Trophoblast cell (in vitro differentiated cells and primary cell): ENCODE data around the gene LCN15.

Experiments used
- DNase-seq, 2 donors: peaks; one replicate each; pipeline ENCODE4 v3.0.0-alpha.2; 2016
- H2AFZ ChIP-seq: 2 replicates; pipeline ENCODE4 v1.6.1; 2013; ENCODE audit warnings: low read length, moderate library complexity, mild to moderate bottlenecking; ENCODE audit not compliant: insufficient read depth, poor library complexity
- H2AK5ac ChIP-seq: 2 replicates; pipeline ENCODE4 v1.6.1; 2013; ENCODE audit warnings: mild to moderate bottlenecking, low read length
- H2BK120ac ChIP-seq: 2 replicates; pipeline ENCODE4 v1.6.1; 2013; ENCODE audit warnings: low read length, mild to moderate bottlenecking, moderate library complexity; ENCODE audit not compliant: insufficient read depth, poor library complexity
- H2BK12ac ChIP-seq: 2 replicates; pipeline ENCODE4 v1.6.1; 2013; ENCODE audit warnings: mild to moderate bottlenecking, low read length, moderate library complexity
- H2BK5ac ChIP-seq: 2 replicates; pipeline ENCODE4 v1.6.1; 2013; ENCODE audit warnings: low read length, low read depth, moderate library complexity, mild to moderate bottlenecking; ENCODE audit not compliant: poor library complexity
- H3K14ac ChIP-seq: 2 replicates; pipeline ENCODE4 v1.6.1; 2013; ENCODE audit warnings: mild to moderate bottlenecking, low read length
- H3K18ac ChIP-seq: 2 replicates; pipeline ENCODE4 v1.6.1; 2013; ENCODE audit warnings: mild to moderate bottlenecking, low read length
- H3K23ac ChIP-seq: 2 replicates; pipeline ENCODE4 v1.6.1; 2013; ENCODE audit warnings: low read length
- H3K27ac ChIP-seq: 2 replicates; pipeline ENCODE4 v1.5.1; 2013; ENCODE audit warnings: low read depth, mild to moderate bottlenecking, inconsistent platforms, low read length, moderate library complexity
- H3K27me3 ChIP-seq: 2 replicates; pipeline ENCODE4 v1.6.1; 2013; ENCODE audit warnings: inconsistent platforms, mild to moderate bottlenecking, low read length, moderate library complexity; ENCODE audit not compliant: insufficient read depth
- H3K36me3 ChIP-seq, 2 experiments: 1 replicate in 1 of 2; 2 replicates in 1 of 2; pipeline ENCODE4 v1.6.1; 2013; ENCODE audit warnings: low read length in 2 of 2, mild to moderate bottlenecking in 2 of 2, moderate library complexity in 1 of 2; ENCODE audit not compliant: insufficient read depth in 2 of 2, control insufficient read depth in 1 of 2
- H3K4ac ChIP-seq: 2 replicates; pipeline ENCODE4 v1.6.1; 2013; ENCODE audit warnings: low read depth, mild to moderate bottlenecking, low read length, moderate library complexity
- H3K4me1 ChIP-seq, 2 experiments: 1 replicate in 1 of 2; 2 replicates in 1 of 2; pipeline ENCODE4 v1.6.1; 2013; ENCODE audit warnings: low read length in 2 of 2, mild to moderate bottlenecking in 2 of 2, moderate library complexity in 1 of 2; ENCODE audit not compliant: insufficient read depth in 2 of 2, control insufficient read depth in 1 of 2
- H3K4me2 ChIP-seq: 2 replicates; pipeline ENCODE4 v1.6.1; 2013; ENCODE audit warnings: inconsistent platforms, mild to moderate bottlenecking, low read length, moderate library complexity
- H3K4me3 ChIP-seq: 2 replicates; pipeline ENCODE4 v1.5.1; 2013; ENCODE audit warnings: mild to moderate bottlenecking, low read depth, low read length, inconsistent platforms
- H3K79me1 ChIP-seq: one replicate; pipeline ENCODE4 v1.6.1; 2013; ENCODE audit warnings: low read length
- H3K79me2 ChIP-seq: 2 replicates; pipeline ENCODE4 v1.6.1; 2013; ENCODE audit warnings: low read length, mild to moderate bottlenecking; ENCODE audit not compliant: control insufficient read depth, insufficient read depth, poor library complexity
- H3K9ac ChIP-seq: 2 replicates; pipeline ENCODE4 v1.6.1; 2013; ENCODE audit warnings: mild to moderate bottlenecking, low read length
- H3K9me3 ChIP-seq: 2 replicates; pipeline ENCODE4 v1.6.1; 2013; ENCODE audit warnings: low read depth, mild to moderate bottlenecking, control low read depth, inconsistent platforms, low read length; ENCODE audit not compliant: insufficient read depth
- H4K12ac ChIP-seq: 2 replicates; pipeline ENCODE4 v1.6.1; 2013; ENCODE audit warnings: low read depth, mild to moderate bottlenecking, low read length, moderate library complexity
- H4K8ac ChIP-seq: 2 replicates; pipeline ENCODE4 v1.6.1; 2013; ENCODE audit warnings: low read depth, mild to moderate bottlenecking, low read length, moderate library complexity
- H4K91ac ChIP-seq: one replicate; pipeline ENCODE4 v1.6.1; 2013; ENCODE audit warnings: low read depth, mild to moderate bottlenecking, low read length, moderate library complexity
- WGBS: extraction: QIAGEN DNeasy Blood & Tissue Kit; methylation state at CpG from one replicate; pipeline ENCODE4 v1.1.7; 2013; ENCODE audit warnings: missing lambda C conversion rate; ENCODE audit not compliant: insufficient read length, insufficient coverage; ENCODE audit errors: extremely low coverage; 5-methylcytosine and 5-hydroxymethylcytosine counted together

Gene LCN15

GRCh38 chr9:136728080-136728547, 36.2 kb downstream of the LCN15 start:
- Histone ChIP-seq H3K14ac (peak overlapping the region; percentile 94), H2AK5ac (peak overlapping the region; percentile 45), H4K8ac (peak overlapping the region; percentile 94), H3K4me2 (peak overlapping the region; percentile 93), H3K79me1 (peaks cover 19% of the 10 kb centered on the region), H2BK12ac (peak overlapping the region; percentile 11), H3K4me3 (peak overlapping the region; percentile 94), H3K4me1 (peaks cover 14 to 18% of the 10 kb centered on the region in 2 experiments), H2BK120ac (peak overlapping the region; percentile 87), H3K23ac (no peak overlapping the region), H3K9me3 (peaks cover 6% of the 10 kb centered on the region), H3K9ac (peak overlapping the region; percentile 94), H3K27me3 (no peaks in the 10 kb centered on the region), H3K4ac (peak overlapping the region; percentile 82), H4K91ac (peak overlapping the region; percentile 89), H3K36me3 (peaks cover 32 to 33% of the 10 kb centered on the region in 2 experiments), H3K27ac (no peak overlapping the region), H3K79me2 (peaks cover 12% of the 10 kb centered on the region), H4K12ac (peak overlapping the region; percentile 97), H3K18ac (peak overlapping the region; percentile 83), H2AFZ (peak overlapping the region; percentile 89), H2BK5ac (peak overlapping the region; percentile 55)
- WGBS, result no CpG with 5 or more reads among the region's 66 CpGs
- peak; percentile 54 to 80 for DNase-seq

DNA sequence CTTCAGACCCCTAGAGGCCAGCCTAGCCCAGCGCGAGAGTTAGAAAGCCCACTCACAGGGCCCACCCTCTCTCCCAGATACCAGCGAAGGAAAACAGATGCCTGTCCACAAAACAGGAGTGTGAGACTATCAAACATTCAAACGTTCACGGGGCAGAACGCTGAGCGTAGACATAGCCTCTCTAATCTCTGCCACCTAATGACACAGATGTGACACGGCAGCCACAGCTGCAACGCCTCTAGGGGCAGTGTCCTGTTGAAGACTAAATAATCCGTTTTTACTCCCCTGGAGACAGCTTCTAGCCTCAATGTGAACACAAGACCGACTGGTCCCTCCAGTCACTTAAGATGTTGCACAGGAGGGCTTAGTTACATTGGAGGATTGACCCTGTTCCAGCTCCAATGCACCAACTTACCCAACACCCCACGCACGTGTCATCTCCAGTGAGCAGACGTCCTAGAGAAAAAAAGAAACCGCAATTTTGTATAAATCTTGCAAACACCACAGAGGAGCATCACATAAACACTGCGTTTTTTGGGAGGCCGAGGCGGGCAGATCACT, 37.6 kb downstream of the LCN15 start:
- Histone ChIP-seq H2BK120ac (no peak overlapping the region), H3K4me3 (no peak overlapping the region), H3K4me2 (peak overlapping the region; percentile 93), H3K79me2 (peaks cover 12% of the 10 kb centered on the region), H3K79me1 (peaks cover 19% of the 10 kb centered on the region), H2AFZ (no peak overlapping the region), H2BK12ac (no peak overlapping the region), H4K12ac (no peak overlapping the region), H3K27ac (no peak overlapping the region), H4K8ac (no peak overlapping the region), H3K14ac (no peak overlapping the region), H2AK5ac (no peak overlapping the region), H3K23ac (no peak overlapping the region), H3K18ac (no peak overlapping the region), H3K9ac (no peak overlapping the region), H3K9me3 (peaks cover 3% of the 10 kb centered on the region), H3K4me1 (peaks cover 14 to 18% of the 10 kb centered on the region in 2 experiments), H4K91ac (no peak overlapping the region), H3K36me3 (peaks cover 46 to 47% of the 10 kb centered on the region in 2 experiments), H2BK5ac (no peak overlapping the region), H3K4ac (peak overlapping the region; percentile 4), H3K27me3 (no peaks in the 10 kb centered on the region)
- no CpG with 5 or more reads among the region's 18 CpGs for WGBS
- peak in 1 of 2 donors; percentile 55 for DNase-seq

- H3K27me3 ChIP-seq, result no peaks in the 10 kb centered on the region
- H2BK120ac ChIP-seq, result no peak overlapping the region
- peak overlapping the region; percentile 93 for H3K4me2 ChIP-seq
- peaks cover 14 to 18% of the 10 kb centered on the region in 2 experiments for H3K4me1 ChIP-seq
- peaks cover 19% of the 10 kb centered on the region for H3K79me1 ChIP-seq
- H2BK12ac ChIP-seq, result no peak overlapping the region
- no peak overlapping the region for H3K23ac ChIP-seq
- H3K79me2 ChIP-seq, result peaks cover 12% of the 10 kb centered on the region
- H4K91ac ChIP-seq, result no peak overlapping the region
- WGBS, result no CpG with 5 or more reads among the region's 16 CpGs
- no peak overlapping the region for H3K4me3 ChIP-seq
- H3K18ac ChIP-seq, result peak overlapping the region; percentile 23
- no peak overlapping the region for H2AFZ ChIP-seq
- peak overlapping the region; percentile 9 for H4K12ac ChIP-seq
- no peak overlapping the region for H2AK5ac ChIP-seq
- H3K4ac ChIP-seq, result peak overlapping the region; percentile 13
- H4K8ac ChIP-seq, result no peak overlapping the region
- H3K9me3 ChIP-seq, result peaks cover 3% of the 10 kb centered on the region
- H2BK5ac ChIP-seq, result peak overlapping the region; percentile 4
- peak overlapping the region; percentile 36 for H3K14ac ChIP-seq
- no peak overlapping the region for H3K9ac ChIP-seq
- DNase-seq, result no peak
- peaks cover 52 to 53% of the 10 kb centered on the region in 2 experiments for H3K36me3 ChIP-seq
- H3K27ac ChIP-seq, result peak overlapping the region; percentile 56
Measured at GRCh38 chr9:136726118-136726517, 38.2 kb downstream of the LCN15 start.

DNA sequence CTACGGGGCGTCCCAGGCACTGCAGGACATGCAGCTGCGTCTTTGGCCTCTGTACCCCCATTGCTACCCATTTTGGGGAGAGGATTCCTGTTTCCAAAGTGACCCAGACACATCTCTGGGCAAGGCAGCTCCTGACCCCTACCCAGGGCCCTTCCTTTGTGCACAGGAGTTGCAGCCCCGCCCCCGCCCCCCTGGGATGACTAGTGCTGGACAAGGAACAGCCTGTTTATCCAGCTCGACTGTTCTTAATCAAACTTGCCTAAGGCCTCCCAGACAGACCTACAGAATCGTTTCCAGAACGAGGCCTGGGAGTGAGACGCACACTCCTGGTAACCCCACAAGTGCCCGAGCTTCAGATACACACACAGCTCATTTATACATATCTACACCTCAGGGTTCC, 38.7 kb downstream of the LCN15 start:
- peak overlapping the region; percentile 93 for H3K4me2 ChIP-seq
- no peak overlapping the region for H3K4me3 ChIP-seq
- peaks cover 19% of the 10 kb centered on the region for H3K79me1 ChIP-seq
- H3K27me3 ChIP-seq, result no peaks in the 10 kb centered on the region
- no peak overlapping the region for H3K23ac ChIP-seq
- no peak overlapping the region for H3K14ac ChIP-seq
- WGBS, result no CpG with 5 or more reads among the region's 10 CpGs
- H3K18ac ChIP-seq, result no peak overlapping the region
- no peak overlapping the region for H3K4ac ChIP-seq
- peaks cover 54 to 55% of the 10 kb centered on the region in 2 experiments for H3K36me3 ChIP-seq
- H4K8ac ChIP-seq, result no peak overlapping the region
- H3K9ac ChIP-seq, result peak overlapping the region; percentile 12
- H3K9me3 ChIP-seq, result peaks cover 3% of the 10 kb centered on the region
- H2BK12ac ChIP-seq, result no peak overlapping the region
- H3K79me2 ChIP-seq, result peaks cover 12% of the 10 kb centered on the region
- no peak overlapping the region for H4K12ac ChIP-seq
- no peak overlapping the region for H2BK120ac ChIP-seq
- peak in 1 of 2 donors; percentile 22 for DNase-seq
- peak overlapping the region; percentile 56 for H3K27ac ChIP-seq
- H2AK5ac ChIP-seq, result no peak overlapping the region
- H4K91ac ChIP-seq, result no peak overlapping the region
- H3K4me1 ChIP-seq, result peaks cover 14 to 18% of the 10 kb centered on the region in 2 experiments
- H2AFZ ChIP-seq, result no peak overlapping the region
- peak overlapping the region; percentile 4 for H2BK5ac ChIP-seq
